MM.1S (cell line): ENCODE data around the gene FIBCD1.

ENCODE experiments used
- EZH2 ChIP-seq: fragments of 300-600 bp; sonication (generic); optimal IDR thresholded peaks from 2 replicates; pipeline ENCODE3; 2017; ENCODE audit warnings: low read depth, mild to moderate bottlenecking, antibody characterized with exemption, low read length, mixed read lengths
- EZH2phosphoT487 ChIP-seq: fragments of 300-600 bp; sonication (generic); IDR thresholded peaks from 2 replicates; pipeline ENCODE4 v1.6.1; 2018; ENCODE audit warnings: antibody characterized with exemption, low read length
- TF ChIP-seq, protein P1 (sequence below): fragments of 300-600 bp; sonication (generic); IDR thresholded peaks from 2 replicates; pipeline ENCODE4 v1.5.1; 2016; ENCODE audit warnings: antibody characterized with exemption, low read length, mixed read lengths

- TF ChIP-seq, protein P1, sequence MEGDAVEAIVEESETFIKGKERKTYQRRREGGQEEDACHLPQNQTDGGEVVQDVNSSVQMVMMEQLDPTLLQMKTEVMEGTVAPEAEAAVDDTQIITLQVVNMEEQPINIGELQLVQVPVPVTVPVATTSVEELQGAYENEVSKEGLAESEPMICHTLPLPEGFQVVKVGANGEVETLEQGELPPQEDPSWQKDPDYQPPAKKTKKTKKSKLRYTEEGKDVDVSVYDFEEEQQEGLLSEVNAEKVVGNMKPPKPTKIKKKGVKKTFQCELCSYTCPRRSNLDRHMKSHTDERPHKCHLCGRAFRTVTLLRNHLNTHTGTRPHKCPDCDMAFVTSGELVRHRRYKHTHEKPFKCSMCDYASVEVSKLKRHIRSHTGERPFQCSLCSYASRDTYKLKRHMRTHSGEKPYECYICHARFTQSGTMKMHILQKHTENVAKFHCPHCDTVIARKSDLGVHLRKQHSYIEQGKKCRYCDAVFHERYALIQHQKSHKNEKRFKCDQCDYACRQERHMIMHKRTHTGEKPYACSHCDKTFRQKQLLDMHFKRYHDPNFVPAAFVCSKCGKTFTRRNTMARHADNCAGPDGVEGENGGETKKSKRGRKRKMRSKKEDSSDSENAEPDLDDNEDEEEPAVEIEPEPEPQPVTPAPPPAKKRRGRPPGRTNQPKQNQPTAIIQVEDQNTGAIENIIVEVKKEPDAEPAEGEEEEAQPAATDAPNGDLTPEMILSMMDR = no peak
- no peak for TF ChIP-seq EZH2phosphoT487
- TF ChIP-seq EZH2 = no peak
Measured at GRCh38 chr9:130913599-130914416, 25.2 kb downstream of the FIBCD1 start.
